Transverse colon (tissue), 4 donors: Measurements from ENCODE around the gene KRTAP5-4.
"Not testable (repeated sequence)": the region's sequence is repeated elsewhere in the genome, so short reads cannot be mapped to it uniquely, and the experiment has no call there.

Experiments
- CTCF ChIP-seq, 5 experiments: fragments of 200-600 bp in 3 of 5; fragments of 450-650 bp in 2 of 5; sonication (generic) in 3 of 5; IDR thresholded peaks; 1 replicate in 2 of 5; 2 replicates in 3 of 5; pipeline ENCODE4 v1.5.1; 2016 to 2017; ENCODE audit warnings: antibody characterized with exemption in 5 of 5, inconsistent platforms in 3 of 5, mild to moderate bottlenecking in 2 of 5, moderate library complexity in 1 of 5
- EP300 ChIP-seq: sonication (generic); formaldehyde crosslinking; IDR thresholded peaks from one replicate; pipeline ENCODE4 v1.6.1; 2017; ENCODE audit warnings: antibody characterized with exemption, low read depth
- POLR2A ChIP-seq: fragments of 450-650 bp; IDR thresholded peaks from one replicate; pipeline ENCODE4 v1.6.1; 2016; ENCODE audit warnings: antibody characterized with exemption, mild to moderate bottlenecking, moderate library complexity
- POLR2AphosphoS5 ChIP-seq, 3 donors: sonication (generic); formaldehyde crosslinking; IDR thresholded peaks; one replicate each; pipeline ENCODE4 v1.6.1; 2016; ENCODE audit warnings: antibody characterized with exemption in 3 of 3

DNA sequence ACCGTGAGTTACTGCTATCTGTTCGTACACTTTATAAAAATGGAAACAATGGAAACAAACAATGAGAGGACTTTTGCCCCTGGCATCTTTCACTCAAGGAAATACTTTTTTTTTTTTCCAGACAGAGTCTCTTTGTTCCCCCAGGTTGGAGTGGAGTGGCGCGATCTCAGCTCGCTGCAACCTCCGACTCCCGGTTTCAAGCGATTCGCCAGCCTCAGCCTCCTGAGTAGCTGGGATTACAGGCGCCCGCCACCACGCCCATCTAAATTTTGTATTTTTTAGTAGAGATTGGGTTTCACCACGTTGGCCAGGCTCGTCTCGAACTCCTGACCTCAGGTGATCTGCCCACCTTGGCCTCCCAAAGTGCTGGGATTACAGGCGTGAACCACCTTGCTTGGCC lies 46.2 kb downstream of the KRTAP5-4 start:
- not testable (repeated sequence) for TF ChIP-seq CTCF (IDR thresholded peaks at IDR 0.05); POLR2A; EP300; POLR2AphosphoS5 (IDR thresholded peaks at IDR 0.05)
